ENCODE results near the gene PTPRE. TPM values are rescaled to one million over a fixed set of nuclear protein-coding genes. Genes with fewer than 3 reads are reported as not detected.

The PTPRE gene
- total RNA-seq, 1 experiment from 2014 or later: 3.1 TPM

GRCh38 chr10:128116187-128116586 is 209.3 kb downstream of the PTPRE start:
- no peak for ATAC-seq
- Mint-ChIP-seq H3K27ac (no peak overlapping the region), H3K4me3 (no peak overlapping the region), H3K27me3 (ENCODE audit: low read depth) (no peaks in the 10 kb centered on the region), H3K9me3 (no peaks in the 10 kb centered on the region), H3K36me3 (peaks cover 65% of the 10 kb centered on the region), H3K4me1 (no peaks in the 10 kb centered on the region)
- no peak for TF ChIP-seq ATF1 (CRISPR knock-in tag; IDR thresholded peaks at IDR 0.05)
- TF ChIP-seq FOXJ3 (CRISPR knock-in tag; IDR thresholded peaks at IDR 0.05; ENCODE audit: borderline replicate concordance): no peak
- no peak for TF ChIP-seq OVOL2 (CRISPR knock-in tag; IDR thresholded peaks at IDR 0.05; ENCODE audit: borderline replicate concordance)
- CTCF ChIA-PET: interaction anchor here (1.0 to 2.0 kb wide), 3 partner anchors 10 to 38 kb away, joined by 6 to 10 read pairs (median 8); partner anchors contain the start of gene MKI67
- no peak for DNase-seq (ENCODE audit: low spot score)
- POLR2A ChIA-PET: no interaction called here

GRCh38 chr10:128116851-128117615 is 210.1 kb downstream of the PTPRE start:
- POLR2A ChIA-PET: no interaction called here
- Mint-ChIP-seq H3K4me1 (no peaks in the 10 kb centered on the region), H3K27ac (no peak overlapping the region), H3K4me3 (no peak overlapping the region), H3K9me3 (no peaks in the 10 kb centered on the region), H3K27me3 (ENCODE audit: low read depth) (no peaks in the 10 kb centered on the region), H3K36me3 (peaks cover 70% of the 10 kb centered on the region)
- DNase-seq (ENCODE audit: low spot score) (peak; percentile 28), ATAC-seq (peak; percentile 63; the same call in 1 of the 2 replicates)
- CTCF ChIA-PET: interaction anchor here (0.7 to 1.7 kb wide), 4 partner anchors 10 to 39 kb away, joined by 3 to 10 read pairs (median 5); partner anchors contain the start of gene MKI67
- no peak for TF ChIP-seq ZNF317 (CRISPR knock-in tag; IDR thresholded peaks at IDR 0.05; ENCODE audit: borderline replicate concordance, low read depth)
- TF ChIP-seq ZNF671 (CRISPR knock-in tag; IDR thresholded peaks at IDR 0.05): no peak
- TF ChIP-seq CTCF (IDR thresholded peaks at IDR 0.05): peak; percentile 60; the same call in 1 of the 2 replicates
- TF ChIP-seq SMAD3 (CRISPR knock-in tag; IDR thresholded peaks at IDR 0.05; ENCODE audit: borderline replicate concordance): no peak

GRCh38 chr10:128121750-128122412 is 215.0 kb downstream of the PTPRE start:
- Mint-ChIP-seq H3K36me3 (peaks cover 45% of the 10 kb centered on the region), H3K9me3 (no peaks in the 10 kb centered on the region), H3K27ac (no peak overlapping the region), H3K4me1 (peaks cover 27% of the 10 kb centered on the region), H3K27me3 (ENCODE audit: low read depth) (no peaks in the 10 kb centered on the region), H3K4me3 (no peak overlapping the region)
- ATAC-seq (no peak), DNase-seq (ENCODE audit: low spot score) (no peak)
- POLR2A ChIA-PET: no interaction called here
- CTCF ChIA-PET: no interaction called here
- TF ChIP-seq SOX15 (CRISPR knock-in tag; IDR thresholded peaks at IDR 0.05) (no peak), MYBL2 (CRISPR knock-in tag; IDR thresholded peaks at IDR 0.05) (no peak), MAX (CRISPR knock-in tag; IDR thresholded peaks at IDR 0.05) (no peak), ZBTB43 (CRISPR knock-in tag; IDR thresholded peaks at IDR 0.05) (no peak), SMAD4 (CRISPR knock-in tag; IDR thresholded peaks at IDR 0.05) (no peak), ARID4B (CRISPR knock-in tag; IDR thresholded peaks at IDR 0.05; ENCODE audit: borderline replicate concordance) (no peak), PREB (CRISPR knock-in tag; IDR thresholded peaks at IDR 0.05; ENCODE audit: borderline replicate concordance) (no peak)
